Muscle of arm (tissue), 12 donors: Measurements from ENCODE around the gene JSRP1. TPM values are rescaled to one million over a fixed set of nuclear protein-coding genes. Genes with fewer than 3 reads are reported as not detected.
A peak's percentile ranks its signal among the peaks of the same experiment; 100 is the strongest.

Experiments used
- DNase-seq: peaks from one replicate; pipeline ENCODE4 v3.0.0-alpha.2; 2013
- polyA plus RNA-seq, 12 donors: library from polyadenylated mRNA; unstranded; fragments of 120-200 nt; gene quantifications; one replicate each; pipeline ENCODE4 v1.2.1, GENCODE V29; 2013; ENCODE audit not compliant: insufficient read length in 12 of 12

JSRP1 gene
- polyA plus RNA-seq, 12 donors: 28.5 to 107 (median 53.7) TPM; not detected in 1

- no peak for DNase-seq
Observed at GRCh38 chr19:2221918-2222317, 34.3 kb downstream of the JSRP1 start.

GRCh38 chr19:2221250-2221831, 34.9 kb downstream of the JSRP1 start:
- DNase-seq: no peak

GRCh38 chr19:2219726-2220125, 36.5 kb downstream of the JSRP1 start:
- no peak for DNase-seq

GRCh38 chr19:2217591-2217990, 38.6 kb downstream of the JSRP1 start:
- DNase-seq: no peak

- no peak for DNase-seq
Observed at GRCh38 chr19:2216361-2217225, 39.6 kb downstream of the JSRP1 start.

GRCh38 chr19:2215281-2215751, 40.9 kb downstream of the JSRP1 start:
- DNase-seq: no peak

GRCh38 chr19:2214251-2214650, 42.0 kb downstream of the JSRP1 start:
- DNase-seq: peak; percentile 50

- DNase-seq: peak; percentile 76
Observed at GRCh38 chr19:2213799-2214198, 42.4 kb downstream of the JSRP1 start.

- DNase-seq: no peak
Observed at GRCh38 chr19:2212861-2213711, 43.1 kb downstream of the JSRP1 start.

- DNase-seq: no peak
Observed at GRCh38 chr19:2210987-2211740, 45.1 kb downstream of the JSRP1 start.

GRCh38 chr19:2210206-2210605, 46.0 kb downstream of the JSRP1 start:
- no peak for DNase-seq

GRCh38 chr19:2209408-2209807, 46.8 kb downstream of the JSRP1 start:
- DNase-seq: no peak

- DNase-seq: no peak
Observed at GRCh38 chr19:2208975-2209374, 47.2 kb downstream of the JSRP1 start.

GRCh38 chr19:2207991-2208860, 48.0 kb downstream of the JSRP1 start:
- DNase-seq: peak; percentile 47

- DNase-seq: no peak
Observed at GRCh38 chr19:2207008-2207407, 49.2 kb downstream of the JSRP1 start.

GRCh38 chr19:2202366-2202765, 53.9 kb downstream of the JSRP1 start:
- DNase-seq: no peak
